GM18526 (cell line): ENCODE data around the gene TMEM170A.

Experiments
- POLR2A ChIP-seq: IDR thresholded peaks from 3 replicates; pipeline ENCODE4 v1.6.1; 2011; ENCODE audit not compliant: insufficient read length; ENCODE audit errors: extremely low read depth

Gene TMEM170A, protein sequence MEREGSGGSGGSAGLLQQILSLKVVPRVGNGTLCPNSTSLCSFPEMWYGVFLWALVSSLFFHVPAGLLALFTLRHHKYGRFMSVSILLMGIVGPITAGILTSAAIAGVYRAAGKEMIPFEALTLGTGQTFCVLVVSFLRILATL

DNA sequence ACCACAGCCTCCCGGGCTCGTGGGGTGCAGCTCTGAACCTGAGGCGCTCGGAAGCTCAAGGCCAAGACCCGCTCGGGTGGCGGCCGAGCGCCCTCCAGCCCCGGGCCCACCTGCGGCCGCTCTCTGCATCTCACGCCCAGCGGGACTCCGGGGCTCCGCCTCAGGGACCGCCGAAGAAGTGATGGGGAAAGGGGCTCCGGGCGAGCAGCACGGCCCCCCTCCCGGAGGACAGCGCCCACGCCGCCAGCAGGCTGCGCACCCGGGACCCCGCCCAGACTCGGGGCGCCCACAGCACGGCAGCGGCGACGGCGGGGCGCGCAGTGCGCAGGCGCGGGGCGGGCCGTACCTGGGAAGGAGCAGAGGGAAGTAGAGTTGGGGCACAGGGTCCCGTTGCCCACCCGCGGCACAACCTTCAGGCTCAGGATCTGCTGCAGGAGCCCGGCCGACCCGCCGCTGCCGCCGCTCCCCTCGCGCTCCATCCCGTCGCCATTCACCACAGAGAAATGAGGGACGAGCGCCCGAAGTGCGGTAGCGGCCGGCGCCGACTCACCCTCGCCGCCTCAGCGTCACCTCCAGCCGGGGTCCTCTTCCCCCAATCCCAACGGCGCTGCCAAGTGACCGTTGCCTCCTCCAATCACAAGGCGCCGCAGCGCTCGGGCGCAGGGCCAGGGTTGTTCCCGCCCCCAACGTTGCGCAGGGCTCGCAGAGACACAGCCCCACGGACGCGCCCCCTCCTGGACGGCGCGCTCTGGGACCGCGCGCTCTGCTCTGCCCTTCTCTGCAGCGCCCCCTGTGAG, at the start of gene TMEM170A:
TSS of gene TMEM170A (minus strand) at position 568 of the 797 bp plus-strand sequence. CDS start at position 479, 89 bp downstream.
- TF ChIP-seq POLR2A = peak; percentile 97

DNA sequence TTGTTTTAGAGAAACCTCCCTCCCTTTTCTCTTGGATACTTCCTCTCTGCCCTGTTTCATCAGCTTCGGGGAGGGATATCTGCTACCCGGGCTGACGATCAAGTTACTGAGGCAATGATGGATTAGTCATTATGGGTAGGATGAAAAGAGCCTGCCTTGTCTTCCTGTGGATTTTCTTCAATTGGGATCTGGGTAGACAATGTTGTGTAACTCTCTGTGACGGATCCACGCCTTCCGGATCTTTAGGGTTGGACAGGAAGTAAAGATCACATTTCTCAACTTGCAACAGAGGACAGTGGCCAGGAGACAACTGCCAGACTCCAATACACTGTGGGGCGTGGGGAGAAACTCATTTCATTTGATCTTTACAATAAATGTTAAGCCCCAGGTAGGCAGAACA, 42.1 kb upstream of the TMEM170A start:
- TF ChIP-seq POLR2A = no peak

DNA sequence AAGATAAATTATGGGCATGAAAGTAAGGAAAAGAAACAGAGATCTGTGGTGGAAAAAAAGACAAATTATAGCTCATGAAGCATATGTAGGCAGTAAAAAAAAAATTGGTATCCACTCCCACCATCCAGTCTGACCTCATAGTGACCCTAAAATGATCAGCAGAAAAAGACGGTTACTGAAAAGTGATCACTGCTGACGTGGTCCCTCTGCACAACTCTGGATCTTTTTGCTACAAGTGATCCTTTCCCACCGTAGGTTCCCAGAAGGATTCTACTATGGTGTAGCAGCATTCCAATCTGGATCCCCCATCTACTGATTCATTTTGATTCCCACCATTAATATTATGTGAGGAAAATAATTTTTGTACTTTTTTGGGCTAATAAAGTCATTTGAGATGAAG, 41.6 kb upstream of the TMEM170A start:
- TF ChIP-seq POLR2A = no peak

DNA sequence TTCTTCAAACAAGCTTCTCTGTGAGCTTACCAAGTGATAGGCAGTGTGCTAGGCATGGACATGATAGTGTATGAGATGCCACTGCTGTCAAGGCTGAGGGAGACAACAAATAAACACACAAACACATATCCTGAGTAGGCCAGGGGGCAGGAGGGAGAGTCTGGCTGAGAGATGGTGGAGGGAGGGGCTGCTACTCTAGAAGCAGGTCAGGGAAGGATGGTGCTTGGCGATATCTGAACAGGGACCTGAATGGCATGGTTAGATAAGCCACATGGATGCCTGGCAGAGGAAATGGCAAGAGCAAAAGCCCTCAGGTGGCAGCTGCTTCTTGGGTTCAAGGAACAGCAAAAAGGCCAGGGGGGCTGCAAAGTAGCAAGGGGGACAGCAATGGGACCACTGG, 39.3 kb upstream of the TMEM170A start:
- no peak for TF ChIP-seq POLR2A

DNA sequence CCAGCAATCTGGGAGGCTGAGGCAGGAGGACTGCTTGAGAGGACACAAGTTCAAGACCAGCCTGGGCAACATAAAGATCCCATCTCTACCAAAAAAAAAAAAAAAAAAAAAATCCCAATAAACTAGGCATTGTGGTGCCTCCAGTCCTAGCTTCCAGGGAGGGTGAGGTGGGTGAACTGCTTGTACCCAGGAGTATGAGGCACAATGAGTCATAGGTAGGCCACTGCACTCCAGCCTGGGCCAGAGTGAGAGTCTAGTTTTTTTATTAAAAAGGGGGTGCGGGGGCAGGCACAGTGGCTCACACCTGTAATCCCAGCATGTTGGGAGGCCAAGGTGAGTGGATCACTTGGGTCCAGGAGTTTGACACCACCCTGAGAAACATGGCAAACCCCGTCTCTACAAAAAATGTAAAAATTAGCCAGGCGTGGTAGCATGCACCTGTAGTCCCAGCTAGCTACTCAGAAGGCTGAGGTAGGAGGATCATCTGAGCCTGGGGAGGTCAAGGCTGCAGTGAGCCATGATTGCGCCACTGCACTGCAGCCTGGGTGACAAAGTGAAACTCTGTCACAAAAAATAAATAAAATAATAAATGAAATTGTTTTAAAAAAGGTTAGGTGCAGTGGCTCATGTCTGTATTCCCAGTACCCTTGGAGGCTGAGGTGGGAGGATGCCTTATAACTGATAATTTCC, 38.6 kb upstream of the TMEM170A start:
- TF ChIP-seq POLR2A = no peak

DNA sequence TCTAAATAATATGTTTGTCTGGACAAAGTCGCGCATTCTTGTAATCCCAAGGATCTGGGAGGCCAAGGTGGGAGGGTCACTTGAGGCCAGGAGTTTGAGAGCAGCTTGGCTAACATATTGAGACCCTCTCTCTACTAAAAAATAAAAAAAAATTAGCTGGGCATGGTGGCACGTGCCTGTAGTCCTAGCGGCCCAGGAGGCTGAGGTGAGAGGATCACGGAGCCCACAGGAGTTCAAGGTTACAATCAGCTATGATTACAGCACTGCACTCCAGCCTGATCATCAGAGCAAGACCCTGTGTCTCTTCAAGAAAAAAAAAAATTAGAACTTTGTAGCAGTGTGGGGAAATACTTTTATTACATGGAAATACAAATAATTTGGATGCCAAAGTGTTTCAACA, 36.9 kb upstream of the TMEM170A start:
- TF ChIP-seq POLR2A = no peak

DNA sequence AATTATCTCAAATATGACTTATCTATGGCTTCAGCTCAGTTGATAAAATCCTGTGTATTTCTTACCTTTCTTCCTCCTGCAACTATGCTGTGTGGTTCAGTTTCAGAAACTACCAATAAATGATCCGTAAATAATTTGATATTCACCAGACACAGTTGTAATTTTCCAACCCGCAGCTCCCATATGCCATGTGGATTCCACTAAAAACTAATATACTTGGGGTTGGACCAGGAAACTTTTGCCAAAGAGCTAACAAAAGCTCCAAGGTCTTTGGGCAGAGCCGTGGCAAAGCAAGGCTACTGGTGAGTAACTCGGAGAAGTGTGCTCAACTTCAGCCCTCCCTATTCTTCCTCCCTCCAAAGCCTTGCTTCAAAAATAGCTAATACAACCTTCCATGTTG, 33.1 kb upstream of the TMEM170A start:
- no peak for TF ChIP-seq POLR2A

DNA sequence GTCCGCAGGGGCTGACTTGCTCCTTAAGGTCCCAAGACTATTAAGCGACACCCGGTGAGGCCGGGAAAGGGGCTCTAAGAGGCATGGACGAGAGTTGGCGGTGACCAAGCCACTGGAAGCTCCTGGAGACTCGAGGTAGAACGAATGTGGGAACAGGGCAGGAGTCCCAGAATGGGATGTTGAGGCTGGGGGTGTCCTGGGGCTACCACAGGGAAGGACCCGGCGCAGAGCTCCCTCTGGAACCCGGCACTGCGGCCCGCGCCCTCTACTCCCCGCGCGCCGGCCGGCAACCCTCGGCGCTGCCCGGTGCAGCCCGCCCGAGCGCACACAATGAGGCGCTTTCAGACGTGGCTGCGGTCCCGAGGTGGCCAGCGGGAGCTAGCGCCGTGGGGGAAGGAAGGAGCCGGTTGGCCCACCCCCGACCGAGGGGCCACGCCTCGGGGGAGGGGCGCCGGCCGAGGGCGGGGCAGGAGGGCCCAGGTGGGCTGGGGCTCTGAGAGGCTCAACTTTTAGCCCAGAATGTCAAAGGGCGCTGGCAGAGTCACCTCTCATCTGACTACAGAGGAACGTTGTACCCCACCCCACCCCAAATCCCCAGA, 30.7 kb upstream of the TMEM170A start, which contains the start of gene CHST6:
TSS of gene CHST6 (minus strand) at position 366 of the 599 bp plus-strand sequence. CDS start 15,613 bp downstream, outside the sequence.
- TF ChIP-seq POLR2A = no peak

DNA sequence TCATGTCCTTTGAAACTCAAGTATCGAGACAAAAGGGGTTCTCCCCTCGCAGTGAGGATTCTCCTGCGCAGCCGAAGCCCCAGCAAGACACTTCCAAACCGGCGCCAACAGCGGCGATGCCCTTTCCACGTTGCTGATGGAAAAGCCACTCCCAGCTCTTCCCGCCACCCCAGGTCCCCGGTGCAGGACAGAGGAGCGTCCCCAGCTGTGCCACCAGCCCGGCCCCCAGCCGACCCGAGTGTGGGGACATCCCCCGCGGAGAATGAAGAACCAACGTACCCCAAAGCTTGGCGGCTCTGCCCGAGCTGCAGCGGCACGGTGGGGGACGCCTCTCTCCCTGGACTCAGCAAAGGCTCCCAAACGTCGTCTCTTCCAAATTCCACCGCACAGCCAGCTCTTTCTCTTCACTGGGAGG, 30.2 kb upstream of the TMEM170A start:
- TF ChIP-seq POLR2A = no peak

DNA sequence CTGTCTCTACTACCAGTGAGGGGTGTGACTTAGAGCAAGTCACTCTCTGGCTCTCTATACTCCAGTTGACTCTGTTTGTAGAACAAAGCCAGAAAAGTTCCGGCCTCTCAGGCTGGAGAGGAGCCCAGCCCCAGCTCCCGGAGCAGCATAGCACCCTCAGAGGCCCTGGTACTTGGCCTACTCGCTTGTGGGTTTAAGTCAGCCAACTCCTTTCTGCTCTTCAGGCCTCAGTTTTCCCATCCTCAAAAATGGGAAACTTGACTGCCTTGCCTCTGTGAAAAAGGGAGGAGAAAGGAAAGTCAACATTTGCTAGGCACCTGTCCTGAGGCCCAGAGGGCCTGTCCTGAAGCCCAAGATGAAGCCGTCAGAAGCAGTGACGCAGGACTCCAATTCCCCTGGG, 29.7 kb upstream of the TMEM170A start:
- TF ChIP-seq POLR2A = no peak

DNA sequence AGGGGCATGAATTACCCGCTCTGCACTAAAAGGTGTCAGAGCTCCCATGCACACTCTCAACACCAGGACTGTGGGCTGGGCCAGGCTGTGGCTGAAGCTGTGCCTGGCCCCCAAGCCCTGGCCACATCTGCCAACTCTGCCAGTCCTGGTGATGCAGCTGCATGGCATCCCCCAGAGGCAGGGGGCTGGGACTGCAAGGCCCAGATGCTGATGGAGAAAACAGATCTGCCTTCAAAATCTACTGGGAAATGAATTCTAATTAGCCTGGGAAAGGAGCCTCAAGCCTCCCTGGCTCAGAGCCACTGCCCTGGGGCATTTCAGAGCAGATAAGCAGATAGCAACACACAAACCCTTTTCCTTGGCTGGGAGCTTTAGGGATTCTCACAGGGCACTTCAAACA, 27.4 kb upstream of the TMEM170A start:
- TF ChIP-seq POLR2A = no peak

DNA sequence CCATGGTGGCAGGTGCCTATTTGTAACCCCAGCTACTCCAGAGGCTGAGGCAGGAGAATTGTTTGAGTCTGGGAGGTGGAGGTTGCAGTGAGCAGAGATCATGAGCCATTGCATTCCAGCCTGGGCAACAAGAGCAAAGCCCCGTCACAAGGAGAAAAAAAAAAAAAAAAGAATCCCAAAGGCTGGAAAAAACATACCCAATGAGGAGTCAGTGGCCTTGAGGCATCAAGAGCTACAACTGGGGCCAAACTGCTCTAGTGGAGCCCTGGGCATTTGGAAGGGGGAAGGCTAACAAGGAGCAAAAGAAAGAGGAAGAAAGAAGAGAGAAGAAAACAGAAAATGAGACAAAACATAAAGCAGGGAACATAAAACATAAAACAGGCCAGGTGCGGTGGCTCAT, 23.8 kb upstream of the TMEM170A start:
- no peak for TF ChIP-seq POLR2A

DNA sequence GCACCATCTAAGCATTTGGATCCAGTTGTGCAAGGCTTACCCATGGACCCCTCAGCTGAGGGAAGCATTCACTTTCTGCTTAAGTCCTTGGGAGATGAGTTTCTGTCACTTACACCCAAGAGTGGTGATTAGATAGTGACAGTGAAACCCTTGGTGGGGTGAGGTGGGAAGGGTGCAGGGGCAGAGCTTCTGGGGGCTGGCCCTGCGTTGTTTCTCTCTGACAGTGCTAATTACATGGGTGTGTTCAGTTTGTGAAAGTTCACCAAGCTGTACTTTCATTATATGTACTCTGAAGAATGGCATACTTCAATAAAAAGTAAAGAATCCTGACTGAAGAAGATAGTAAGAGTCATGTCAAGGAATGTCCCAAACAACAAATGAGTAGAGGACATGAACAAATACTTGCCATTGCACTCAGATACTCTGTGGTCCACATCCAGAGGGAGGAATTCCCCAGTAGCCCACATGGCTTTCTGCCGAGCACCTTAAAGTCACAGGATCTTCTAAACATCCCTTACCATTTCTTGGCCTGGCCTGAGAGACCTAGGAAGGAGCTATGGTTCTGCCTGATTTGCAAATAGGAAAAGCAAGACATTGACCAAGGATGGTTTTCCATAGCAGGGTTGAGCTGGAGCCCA, 22.3 kb upstream of the TMEM170A start:
- no peak for TF ChIP-seq POLR2A

DNA sequence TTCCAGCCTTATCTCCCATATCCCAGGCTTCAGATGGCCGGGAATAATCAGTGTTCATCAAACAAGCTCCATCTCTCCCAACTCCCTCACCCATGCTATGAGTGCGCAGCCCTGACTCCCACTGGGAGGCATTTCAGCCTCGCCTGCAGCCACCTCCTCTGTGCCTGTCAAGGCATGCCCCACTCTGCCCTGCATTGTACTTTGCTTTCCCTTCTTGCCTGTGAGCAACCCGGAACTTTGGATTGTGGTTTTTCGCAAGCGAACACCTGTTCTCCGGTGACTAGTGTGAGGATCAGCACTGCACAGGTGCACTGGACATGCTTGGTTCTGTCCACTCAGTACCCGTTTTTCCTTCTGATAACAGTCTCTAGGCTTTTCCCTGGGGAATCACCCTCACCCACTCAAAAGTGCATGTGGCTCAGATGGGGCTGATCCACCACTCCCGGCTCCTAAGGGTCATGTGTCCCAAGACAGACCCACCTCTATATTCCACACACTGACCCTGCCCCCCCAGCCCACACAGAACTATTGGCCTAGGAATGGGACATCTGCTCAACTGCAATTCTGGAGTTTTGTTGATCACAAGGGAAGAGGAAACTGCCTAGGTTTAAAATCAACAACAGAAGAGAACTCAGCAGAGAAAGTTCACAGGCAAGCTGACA, 21.7 kb upstream of the TMEM170A start:
- TF ChIP-seq POLR2A = no peak

DNA sequence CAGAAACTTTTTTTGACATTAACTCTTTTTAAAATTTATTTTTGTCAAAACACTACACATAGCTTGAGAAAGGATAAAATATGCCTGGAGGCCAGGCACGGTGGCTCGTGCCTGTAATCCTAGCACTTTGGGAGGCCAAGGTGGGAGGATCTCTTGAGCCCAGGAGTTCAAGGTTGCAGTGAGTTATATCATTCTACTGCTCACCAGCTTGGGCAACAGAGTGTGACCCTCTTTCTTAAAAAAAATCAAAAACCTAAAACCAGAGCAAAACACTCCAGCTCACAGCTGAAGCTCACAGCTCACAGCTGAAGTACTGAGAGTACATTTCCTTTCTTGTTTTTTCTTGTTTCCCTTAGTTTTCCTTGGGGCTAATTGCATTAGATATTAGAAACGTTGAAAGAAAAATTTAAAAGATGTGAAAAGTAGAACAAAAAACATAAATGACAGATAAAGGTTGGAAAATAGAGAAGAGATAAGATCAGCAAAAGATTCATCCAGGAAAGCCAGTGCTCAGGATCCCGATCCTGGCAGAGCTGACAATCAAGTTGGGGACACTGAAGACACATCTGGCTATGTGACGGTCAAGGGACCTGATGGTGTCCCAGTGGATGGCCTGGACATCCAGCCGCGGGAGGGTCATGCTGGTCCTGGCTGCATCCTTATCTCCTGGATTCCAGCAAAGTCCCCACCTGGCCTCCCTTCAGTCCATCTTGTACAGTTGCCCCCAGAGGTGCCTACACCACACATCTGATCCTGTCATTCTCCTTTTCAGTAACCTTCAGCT, 20.9 kb upstream of the TMEM170A start:
- TF ChIP-seq POLR2A = no peak
